GM23338 (cell line): ENCODE data around the gene KMT2C. TPM values are rescaled to one million over a fixed set of nuclear protein-coding genes. Genes with fewer than 3 reads are reported as not detected.

ENCODE experiments used
- ATAC-seq: fragments of 200-7000 bp; cut with Tn5 transposase; 3 replicates; pipeline ENCODE4 v1.9.1; 2020
- DNase-seq: peaks from one replicate; pipeline ENCODE4 v3.0.0-alpha.2; 2015; ENCODE audit warnings: low spot score
- H2AFZ ChIP-seq: fragments of 200-600 bp; sonication (generic); 2 replicates; pipeline ENCODE4 v1.8.0; 2016; ENCODE audit warnings: antibody characterized with exemption, mild to moderate bottlenecking, moderate library complexity
- H3F3A ChIP-seq: fragments of 200-600 bp; sonication (generic); replicated peaks from 2 replicates; pipeline ENCODE4 v1.8.0; 2017; ENCODE audit warnings: antibody characterized with exemption, mixed run types, low read depth
- H3K27ac ChIP-seq: fragments of 200-600 bp; sonication (generic); 2 replicates; pipeline ENCODE4 v1.6.1; 2016; ENCODE audit warnings: low read depth
- H3K27me3 ChIP-seq: fragments of 200-600 bp; sonication (generic); 2 replicates; pipeline ENCODE4 v1.8.0; 2016; ENCODE audit warnings: mild to moderate bottlenecking, mixed run types, moderate library complexity; ENCODE audit not compliant: insufficient read depth
- H3K36me3 ChIP-seq: fragments of 200-600 bp; sonication (generic); 2 replicates; pipeline ENCODE4 v1.8.0; 2016; ENCODE audit warnings: mild to moderate bottlenecking; ENCODE audit not compliant: insufficient read depth
- H3K4me1 ChIP-seq: fragments of 200-600 bp; sonication (generic); 2 replicates; pipeline ENCODE4 v1.8.0; 2016; ENCODE audit warnings: mild to moderate bottlenecking, moderate library complexity; ENCODE audit not compliant: insufficient read depth
- H3K4me2 ChIP-seq: fragments of 200-600 bp; sonication (generic); 2 replicates; pipeline ENCODE4 v1.7.1; 2017; ENCODE audit warnings: mixed run types
- H3K4me3 ChIP-seq: fragments of 200-600 bp; sonication (generic); 2 replicates; pipeline ENCODE4 v1.6.1; 2016; ENCODE audit warnings: mixed run types
- H3K79me2 ChIP-seq: fragments of 200-600 bp; sonication (generic); replicated peaks from 2 replicates; pipeline ENCODE4 v1.8.0; 2017; ENCODE audit warnings: mild to moderate bottlenecking; ENCODE audit not compliant: insufficient read depth
- H3K9me2 ChIP-seq: fragments of 200-600 bp; sonication (generic); 2 replicates; pipeline ENCODE4 v1.8.0; 2017; ENCODE audit not compliant: insufficient read depth
- H4K20me1 ChIP-seq: fragments of 200-600 bp; sonication (generic); replicated peaks from 2 replicates; pipeline ENCODE4 v1.8.0; 2017; ENCODE audit warnings: mild to moderate bottlenecking; ENCODE audit not compliant: insufficient read depth
- H3K27ac Mint-ChIP-seq: 2 replicates; pipeline ENCODE4 v1.8.0; 2020; ENCODE audit warnings: inconsistent platforms, mild to moderate bottlenecking, moderate library complexity, mixed read lengths
- H3K27me3 Mint-ChIP-seq: 3 replicates; pipeline ENCODE4 v1.8.0; 2022; ENCODE audit warnings: low read depth, mild to moderate bottlenecking, moderate library complexity, mixed read lengths, inconsistent platforms; ENCODE audit not compliant: insufficient read depth, poor library complexity
- H3K36me3 Mint-ChIP-seq: 3 replicates; pipeline ENCODE4 v1.8.0; 2021; ENCODE audit warnings: low read depth, mild to moderate bottlenecking, inconsistent platforms, moderate library complexity, mixed read lengths
- H3K4me1 Mint-ChIP-seq: 3 replicates; pipeline ENCODE4 v1.8.0; 2020; ENCODE audit warnings: mild to moderate bottlenecking, inconsistent platforms, mixed read lengths
- H3K4me3 Mint-ChIP-seq: 3 replicates; pipeline ENCODE4 v1.8.0; 2021; ENCODE audit warnings: moderate library complexity, mild to moderate bottlenecking, inconsistent platforms, mixed read lengths
- H3K9me3 Mint-ChIP-seq: 3 replicates; pipeline ENCODE4 v1.8.0; 2020; ENCODE audit warnings: moderate library complexity, mild to moderate bottlenecking, inconsistent platforms, mixed read lengths
- CREB1 ChIP-seq: fragments of 250-450 bp; sonication (Bioruptor Pico); IDR thresholded peaks from 2 replicates; pipeline ENCODE4 v1.5.0; 2020; ENCODE audit warnings: low read depth, mild to moderate bottlenecking, moderate library complexity
- EZH2 ChIP-seq: fragments of 200-600 bp; sonication (generic); IDR thresholded peaks from one replicate; pipeline ENCODE4 v1.8.0; 2017; ENCODE audit warnings: antibody characterized with exemption, mild to moderate bottlenecking, low read depth; ENCODE audit not compliant: unreplicated experiment
- EZH2phosphoT487 ChIP-seq: fragments of 200-600 bp; sonication (generic); IDR thresholded peaks from one replicate; pipeline ENCODE4 v1.8.1; 2018; ENCODE audit warnings: antibody characterized with exemption; ENCODE audit not compliant: unreplicated experiment
- JUNB ChIP-seq: IDR thresholded peaks from one replicate; pipeline ENCODE4 v1.6.1; 2016; ENCODE audit warnings: antibody characterized with exemption; ENCODE audit not compliant: unreplicated experiment
- NANOG ChIP-seq: IDR thresholded peaks from 2 replicates; pipeline ENCODE4 v1.6.1; 2016; ENCODE audit warnings: antibody characterized with exemption, borderline replicate concordance
- POLR2AphosphoS5 ChIP-seq: IDR thresholded peaks from 2 replicates; pipeline ENCODE4 v1.6.1; 2016; ENCODE audit warnings: antibody characterized with exemption, low read depth
- STAT1 ChIP-seq: IDR thresholded peaks from one replicate; pipeline ENCODE4 v1.6.1; 2016; ENCODE audit warnings: antibody characterized with exemption; ENCODE audit not compliant: unreplicated experiment
- ZNF114 ChIP-seq: fragments of 250-450 bp; sonication (Bioruptor Pico); IDR thresholded peaks from 2 replicates; pipeline ENCODE4 v1.5.0; 2020; ENCODE audit warnings: mild to moderate bottlenecking, moderate library complexity
- ZNF331 ChIP-seq: fragments of 250-450 bp; sonication (Bioruptor Pico); IDR thresholded peaks from 2 replicates; pipeline ENCODE4 v1.5.0; 2020; ENCODE audit warnings: low read depth, mild to moderate bottlenecking, moderate library complexity
- polyA plus RNA-seq: library from polyadenylated mRNA; unstranded; fragments of >200 nt; fragmentation: Nextera tagmentation; extraction: Ambion mirVana; gene quantifications from 2 replicates; pipeline ENCODE4 v1.2.1, GENCODE V29; 2016
- total RNA-seq: library from RNA; depleted of rRNA; stranded (reverse); fragments of >200 nt; shearing (Covaris generic); gene quantifications from 2 replicates; pipeline ENCODE4 v1.2.3, GENCODE V29; 2014
- TF ChIP-seq, protein P1 (sequence below): fragments of 250-450 bp; sonication (Bioruptor Pico); IDR thresholded peaks from 2 replicates; pipeline ENCODE4 v1.5.0; 2020; ENCODE audit warnings: mild to moderate bottlenecking, moderate library complexity
- TF ChIP-seq, protein P2 (sequence below): IDR thresholded peaks from one replicate; pipeline ENCODE4 v1.6.1; 2018; ENCODE audit warnings: antibody characterized with exemption; ENCODE audit not compliant: unreplicated experiment
- TF ChIP-seq, protein P3 (sequence below): IDR thresholded peaks from 2 replicates; pipeline ENCODE4 v1.6.1; 2016; ENCODE audit warnings: antibody characterized with exemption
- TF ChIP-seq, protein P4 (sequence below), 2 experiments: fragments of 200-600 bp in 1 of 2; sonication (generic) in 1 of 2; conservative IDR thresholded peaks; 2 replicates each; pipeline versions ENCODE4 v1.5.1 to v1.6.1; 2016 to 2017; ENCODE audit warnings: antibody characterized with exemption in 2 of 2, low read depth in 2 of 2, mild to moderate bottlenecking in 2 of 2, moderate library complexity in 1 of 2

KMT2C gene
- total and polyA plus RNA-seq, 2 experiments from 2014 or later = 11.4 to 39.0 TPM

DNA sequence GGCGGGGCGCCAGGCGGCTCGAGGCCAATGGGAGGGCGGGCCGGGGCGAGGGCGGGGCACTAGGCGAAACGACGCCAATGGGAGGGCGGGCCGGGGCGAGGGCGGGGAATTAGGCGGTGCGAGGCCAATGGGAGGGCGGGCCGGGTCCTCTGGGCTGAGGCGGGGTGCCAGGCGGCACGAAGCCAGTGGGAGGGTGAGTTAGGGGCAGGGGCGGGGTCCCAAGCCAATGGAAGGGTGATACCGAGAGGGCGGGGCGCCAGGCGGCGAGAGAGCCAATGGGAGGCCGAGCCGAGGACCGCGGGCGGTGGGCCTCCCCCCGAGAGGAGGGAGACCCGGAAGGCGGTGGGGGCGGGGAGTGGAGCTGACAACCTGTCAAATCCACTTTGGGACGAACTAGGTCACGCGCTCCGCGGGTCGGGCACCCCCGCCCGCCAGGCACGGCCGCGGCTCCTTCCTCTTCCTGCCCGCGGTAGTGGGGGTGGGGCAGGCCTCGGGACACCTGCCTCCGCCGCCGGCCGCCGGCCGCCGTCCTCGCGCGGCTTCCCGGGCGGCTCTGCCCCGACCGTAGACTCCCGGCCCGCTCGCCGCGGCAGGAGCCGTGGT lies 28.0 kb upstream of the KMT2C start:
- H3K27ac Mint-ChIP-seq = no peak overlapping the region
- Histone ChIP-seq H2AFZ (peak overlapping the region; percentile 85), H3K27me3 (peaks cover 5% of the 10 kb centered on the region; the same call in 1 of the 2 replicates)

More for the DNA sequence above, 28.0 kb upstream of the KMT2C start:
- no peaks in the 10 kb centered on the region for H3K36me3 ChIP-seq
- H3K4me2 ChIP-seq = peak overlapping the region; percentile 81
- no peaks in the 10 kb centered on the region for H3K36me3 Mint-ChIP-seq
- no peaks in the 10 kb centered on the region for H3K79me2 ChIP-seq
- TF ChIP-seq CREB1 (CRISPR knock-in tag) (no peak), JUNB (no peak), POLR2AphosphoS5 (no peak), EZH2 (no peak), ZNF331 (CRISPR knock-in tag) (no peak), ZNF114 (no peak), STAT1 (no peak), NANOG (no peak), EZH2phosphoT487 (no peak)
- TF ChIP-seq, protein P1, sequence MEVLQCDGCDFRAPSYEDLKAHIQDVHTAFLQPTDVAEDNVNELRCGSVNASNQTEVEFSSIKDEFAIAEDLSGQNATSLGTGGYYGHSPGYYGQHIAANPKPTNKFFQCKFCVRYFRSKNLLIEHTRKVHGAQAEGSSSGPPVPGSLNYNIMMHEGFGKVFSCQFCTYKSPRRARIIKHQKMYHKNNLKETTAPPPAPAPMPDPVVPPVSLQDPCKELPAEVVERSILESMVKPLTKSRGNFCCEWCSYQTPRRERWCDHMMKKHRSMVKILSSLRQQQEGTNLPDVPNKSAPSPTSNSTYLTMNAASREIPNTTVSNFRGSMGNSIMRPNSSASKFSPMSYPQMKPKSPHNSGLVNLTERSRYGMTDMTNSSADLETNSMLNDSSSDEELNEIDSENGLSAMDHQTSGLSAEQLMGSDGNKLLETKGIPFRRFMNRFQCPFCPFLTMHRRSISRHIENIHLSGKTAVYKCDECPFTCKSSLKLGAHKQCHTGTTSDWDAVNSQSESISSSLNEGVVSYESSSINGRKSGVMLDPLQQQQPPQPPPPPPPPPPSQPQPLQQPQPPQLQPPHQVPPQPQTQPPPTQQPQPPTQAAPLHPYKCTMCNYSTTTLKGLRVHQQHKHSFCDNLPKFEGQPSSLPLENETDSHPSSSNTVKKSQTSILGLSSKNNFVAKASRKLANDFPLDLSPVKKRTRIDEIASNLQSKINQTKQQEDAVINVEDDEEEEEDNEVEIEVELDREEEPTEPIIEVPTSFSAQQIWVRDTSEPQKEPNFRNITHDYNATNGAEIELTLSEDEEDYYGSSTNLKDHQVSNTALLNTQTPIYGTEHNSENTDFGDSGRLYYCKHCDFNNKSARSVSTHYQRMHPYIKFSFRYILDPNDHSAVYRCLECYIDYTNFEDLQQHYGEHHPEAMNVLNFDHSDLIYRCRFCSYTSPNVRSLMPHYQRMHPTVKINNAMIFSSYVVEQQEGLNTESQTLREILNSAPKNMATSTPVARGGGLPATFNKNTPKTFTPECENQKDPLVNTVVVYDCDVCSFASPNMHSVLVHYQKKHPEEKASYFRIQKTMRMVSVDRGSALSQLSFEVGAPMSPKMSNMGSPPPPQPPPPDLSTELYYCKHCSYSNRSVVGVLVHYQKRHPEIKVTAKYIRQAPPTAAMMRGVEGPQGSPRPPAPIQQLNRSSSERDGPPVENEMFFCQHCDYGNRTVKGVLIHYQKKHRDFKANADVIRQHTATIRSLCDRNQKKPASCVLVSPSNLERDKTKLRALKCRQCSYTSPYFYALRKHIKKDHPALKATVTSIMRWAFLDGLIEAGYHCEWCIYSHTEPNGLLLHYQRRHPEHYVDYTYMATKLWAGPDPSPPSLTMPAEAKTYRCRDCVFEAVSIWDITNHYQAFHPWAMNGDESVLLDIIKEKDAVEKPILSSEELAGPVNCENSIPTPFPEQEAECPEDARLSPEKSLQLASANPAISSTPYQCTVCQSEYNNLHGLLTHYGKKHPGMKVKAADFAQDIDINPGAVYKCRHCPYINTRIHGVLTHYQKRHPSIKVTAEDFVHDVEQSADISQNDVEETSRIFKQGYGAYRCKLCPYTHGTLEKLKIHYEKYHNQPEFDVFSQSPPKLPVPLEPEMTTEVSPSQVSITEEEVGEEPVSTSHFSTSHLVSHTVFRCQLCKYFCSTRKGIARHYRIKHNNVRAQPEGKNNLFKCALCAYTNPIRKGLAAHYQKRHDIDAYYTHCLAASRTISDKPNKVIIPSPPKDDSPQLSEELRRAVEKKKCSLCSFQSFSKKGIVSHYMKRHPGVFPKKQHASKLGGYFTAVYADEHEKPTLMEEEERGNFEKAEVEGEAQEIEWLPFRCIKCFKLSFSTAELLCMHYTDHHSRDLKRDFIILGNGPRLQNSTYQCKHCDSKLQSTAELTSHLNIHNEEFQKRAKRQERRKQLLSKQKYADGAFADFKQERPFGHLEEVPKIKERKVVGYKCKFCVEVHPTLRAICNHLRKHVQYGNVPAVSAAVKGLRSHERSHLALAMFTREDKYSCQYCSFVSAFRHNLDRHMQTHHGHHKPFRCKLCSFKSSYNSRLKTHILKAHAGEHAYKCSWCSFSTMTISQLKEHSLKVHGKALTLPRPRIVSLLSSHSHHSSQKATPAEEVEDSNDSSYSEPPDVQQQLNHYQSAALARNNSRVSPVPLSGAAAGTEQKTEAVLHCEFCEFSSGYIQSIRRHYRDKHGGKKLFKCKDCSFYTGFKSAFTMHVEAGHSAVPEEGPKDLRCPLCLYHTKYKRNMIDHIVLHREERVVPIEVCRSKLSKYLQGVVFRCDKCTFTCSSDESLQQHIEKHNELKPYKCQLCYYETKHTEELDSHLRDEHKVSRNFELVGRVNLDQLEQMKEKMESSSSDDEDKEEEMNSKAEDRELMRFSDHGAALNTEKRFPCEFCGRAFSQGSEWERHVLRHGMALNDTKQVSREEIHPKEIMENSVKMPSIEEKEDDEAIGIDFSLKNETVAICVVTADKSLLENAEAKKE (CRISPR knock-in tag) = no peak
- TF ChIP-seq, protein P2, sequence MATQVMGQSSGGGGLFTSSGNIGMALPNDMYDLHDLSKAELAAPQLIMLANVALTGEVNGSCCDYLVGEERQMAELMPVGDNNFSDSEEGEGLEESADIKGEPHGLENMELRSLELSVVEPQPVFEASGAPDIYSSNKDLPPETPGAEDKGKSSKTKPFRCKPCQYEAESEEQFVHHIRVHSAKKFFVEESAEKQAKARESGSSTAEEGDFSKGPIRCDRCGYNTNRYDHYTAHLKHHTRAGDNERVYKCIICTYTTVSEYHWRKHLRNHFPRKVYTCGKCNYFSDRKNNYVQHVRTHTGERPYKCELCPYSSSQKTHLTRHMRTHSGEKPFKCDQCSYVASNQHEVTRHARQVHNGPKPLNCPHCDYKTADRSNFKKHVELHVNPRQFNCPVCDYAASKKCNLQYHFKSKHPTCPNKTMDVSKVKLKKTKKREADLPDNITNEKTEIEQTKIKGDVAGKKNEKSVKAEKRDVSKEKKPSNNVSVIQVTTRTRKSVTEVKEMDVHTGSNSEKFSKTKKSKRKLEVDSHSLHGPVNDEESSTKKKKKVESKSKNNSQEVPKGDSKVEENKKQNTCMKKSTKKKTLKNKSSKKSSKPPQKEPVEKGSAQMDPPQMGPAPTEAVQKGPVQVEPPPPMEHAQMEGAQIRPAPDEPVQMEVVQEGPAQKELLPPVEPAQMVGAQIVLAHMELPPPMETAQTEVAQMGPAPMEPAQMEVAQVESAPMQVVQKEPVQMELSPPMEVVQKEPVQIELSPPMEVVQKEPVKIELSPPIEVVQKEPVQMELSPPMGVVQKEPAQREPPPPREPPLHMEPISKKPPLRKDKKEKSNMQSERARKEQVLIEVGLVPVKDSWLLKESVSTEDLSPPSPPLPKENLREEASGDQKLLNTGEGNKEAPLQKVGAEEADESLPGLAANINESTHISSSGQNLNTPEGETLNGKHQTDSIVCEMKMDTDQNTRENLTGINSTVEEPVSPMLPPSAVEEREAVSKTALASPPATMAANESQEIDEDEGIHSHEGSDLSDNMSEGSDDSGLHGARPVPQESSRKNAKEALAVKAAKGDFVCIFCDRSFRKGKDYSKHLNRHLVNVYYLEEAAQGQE = no peak
- TF ChIP-seq, protein P3, sequence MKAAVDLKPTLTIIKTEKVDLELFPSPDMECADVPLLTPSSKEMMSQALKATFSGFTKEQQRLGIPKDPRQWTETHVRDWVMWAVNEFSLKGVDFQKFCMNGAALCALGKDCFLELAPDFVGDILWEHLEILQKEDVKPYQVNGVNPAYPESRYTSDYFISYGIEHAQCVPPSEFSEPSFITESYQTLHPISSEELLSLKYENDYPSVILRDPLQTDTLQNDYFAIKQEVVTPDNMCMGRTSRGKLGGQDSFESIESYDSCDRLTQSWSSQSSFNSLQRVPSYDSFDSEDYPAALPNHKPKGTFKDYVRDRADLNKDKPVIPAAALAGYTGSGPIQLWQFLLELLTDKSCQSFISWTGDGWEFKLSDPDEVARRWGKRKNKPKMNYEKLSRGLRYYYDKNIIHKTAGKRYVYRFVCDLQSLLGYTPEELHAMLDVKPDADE = no peak
- TF ChIP-seq, protein P4, sequence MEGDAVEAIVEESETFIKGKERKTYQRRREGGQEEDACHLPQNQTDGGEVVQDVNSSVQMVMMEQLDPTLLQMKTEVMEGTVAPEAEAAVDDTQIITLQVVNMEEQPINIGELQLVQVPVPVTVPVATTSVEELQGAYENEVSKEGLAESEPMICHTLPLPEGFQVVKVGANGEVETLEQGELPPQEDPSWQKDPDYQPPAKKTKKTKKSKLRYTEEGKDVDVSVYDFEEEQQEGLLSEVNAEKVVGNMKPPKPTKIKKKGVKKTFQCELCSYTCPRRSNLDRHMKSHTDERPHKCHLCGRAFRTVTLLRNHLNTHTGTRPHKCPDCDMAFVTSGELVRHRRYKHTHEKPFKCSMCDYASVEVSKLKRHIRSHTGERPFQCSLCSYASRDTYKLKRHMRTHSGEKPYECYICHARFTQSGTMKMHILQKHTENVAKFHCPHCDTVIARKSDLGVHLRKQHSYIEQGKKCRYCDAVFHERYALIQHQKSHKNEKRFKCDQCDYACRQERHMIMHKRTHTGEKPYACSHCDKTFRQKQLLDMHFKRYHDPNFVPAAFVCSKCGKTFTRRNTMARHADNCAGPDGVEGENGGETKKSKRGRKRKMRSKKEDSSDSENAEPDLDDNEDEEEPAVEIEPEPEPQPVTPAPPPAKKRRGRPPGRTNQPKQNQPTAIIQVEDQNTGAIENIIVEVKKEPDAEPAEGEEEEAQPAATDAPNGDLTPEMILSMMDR (conservative IDR thresholded peaks at IDR 0.05; ENCODE audit: low read depth in 2 of 2) = no peak
- H3K4me3 Mint-ChIP-seq = peak overlapping the region; percentile 88; the same call in 2 of the 3 replicates
- peak overlapping the region; percentile 88 for H3K4me3 ChIP-seq
- peak; percentile 87 for ATAC-seq
- H3K4me1 Mint-ChIP-seq = peaks cover 21% of the 10 kb centered on the region
- H3K9me2 ChIP-seq = no peaks in the 10 kb centered on the region
- no peak overlapping the region for H3K27ac ChIP-seq
- peaks cover 7% of the 10 kb centered on the region for H3K27me3 Mint-ChIP-seq
- no peaks in the 10 kb centered on the region for H4K20me1 ChIP-seq
- peaks cover 9% of the 10 kb centered on the region for H3K4me1 ChIP-seq
- peaks cover 3% of the 10 kb centered on the region; the same call in 1 of the 3 replicates for H3K9me3 Mint-ChIP-seq
- H3F3A ChIP-seq = peaks cover 15% of the 10 kb centered on the region; the same call in 1 of the 2 replicates
- peak; percentile 99 for DNase-seq
